ENCODE measurements around the gene LELP1.

DNA sequence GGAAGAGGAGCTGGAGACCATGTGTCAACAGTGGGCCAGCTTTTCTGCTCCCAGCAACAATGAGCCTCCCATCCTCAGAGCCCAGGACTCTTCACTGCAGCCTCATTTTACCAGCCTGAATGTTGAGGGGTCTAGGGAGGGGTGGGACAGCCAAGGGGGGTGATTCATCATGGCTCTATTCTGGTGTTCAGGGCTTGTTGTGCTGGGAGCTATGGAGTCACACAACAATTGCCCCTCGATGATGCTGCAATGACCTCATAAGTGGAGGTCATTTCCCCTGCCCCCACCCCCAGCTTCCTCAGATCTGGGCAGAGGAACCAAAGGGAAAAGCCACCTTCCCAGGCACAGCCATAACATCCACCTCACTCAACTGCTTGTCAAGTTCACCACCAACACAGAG is at the start of gene LELP1:
- TF ChIP-seq, protein P1, sequence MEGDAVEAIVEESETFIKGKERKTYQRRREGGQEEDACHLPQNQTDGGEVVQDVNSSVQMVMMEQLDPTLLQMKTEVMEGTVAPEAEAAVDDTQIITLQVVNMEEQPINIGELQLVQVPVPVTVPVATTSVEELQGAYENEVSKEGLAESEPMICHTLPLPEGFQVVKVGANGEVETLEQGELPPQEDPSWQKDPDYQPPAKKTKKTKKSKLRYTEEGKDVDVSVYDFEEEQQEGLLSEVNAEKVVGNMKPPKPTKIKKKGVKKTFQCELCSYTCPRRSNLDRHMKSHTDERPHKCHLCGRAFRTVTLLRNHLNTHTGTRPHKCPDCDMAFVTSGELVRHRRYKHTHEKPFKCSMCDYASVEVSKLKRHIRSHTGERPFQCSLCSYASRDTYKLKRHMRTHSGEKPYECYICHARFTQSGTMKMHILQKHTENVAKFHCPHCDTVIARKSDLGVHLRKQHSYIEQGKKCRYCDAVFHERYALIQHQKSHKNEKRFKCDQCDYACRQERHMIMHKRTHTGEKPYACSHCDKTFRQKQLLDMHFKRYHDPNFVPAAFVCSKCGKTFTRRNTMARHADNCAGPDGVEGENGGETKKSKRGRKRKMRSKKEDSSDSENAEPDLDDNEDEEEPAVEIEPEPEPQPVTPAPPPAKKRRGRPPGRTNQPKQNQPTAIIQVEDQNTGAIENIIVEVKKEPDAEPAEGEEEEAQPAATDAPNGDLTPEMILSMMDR (IDR thresholded peaks at IDR 0.05): no peak
- TF ChIP-seq POLR2AphosphoS5 (IDR thresholded peaks at IDR 0.05): no peak
